ENCODE data around the gene MATN4. TPM values are rescaled to one million over a fixed set of nuclear protein-coding genes. Genes with fewer than 3 reads are reported as not detected.

MATN4 gene
- total and polyA plus RNA-seq, 2 of the 13 experiments (the other 11 are each of a cell fraction or from before 2014, with no cell fraction given) = not detected

- TF ChIP-seq ZBTB40 (IDR thresholded peaks at IDR 0.05) (no peak), ZBTB40 (CRISPR knock-in tag; IDR thresholded peaks at IDR 0.05) (peak; percentile 52; the same call in 1 of the 2 replicates), CREM (IDR thresholded peaks at IDR 0.05) (no peak; the same call in 1 of the 2 replicates), CREM (CRISPR knock-in tag; IDR thresholded peaks at IDR 0.05) (no peak), SOX6 (IDR thresholded peaks at IDR 0.05) (no peak), SOX6 (CRISPR knock-in tag; IDR thresholded peaks at IDR 0.05) (peak; percentile 40; the same call in 1 of the 2 replicates), ZNF670 (CRISPR knock-in tag; IDR thresholded peaks at IDR 0.05; ENCODE audit: borderline replicate concordance) (no peak), SMAD1 (CRISPR knock-in tag; IDR thresholded peaks at IDR 0.05; ENCODE audit: borderline replicate concordance, low read depth) (no peak), ATAD3A (CRISPR knock-in tag; IDR thresholded peaks at IDR 0.05) (no peak), ZNF253 (CRISPR knock-in tag; IDR thresholded peaks at IDR 0.05; ENCODE audit: borderline replicate concordance) (no peak), ZNF44 (CRISPR knock-in tag; IDR thresholded peaks at IDR 0.05) (no peak), RFX1 (IDR thresholded peaks at IDR 0.05) (no peak), ZNF644 (CRISPR knock-in tag; IDR thresholded peaks at IDR 0.05; ENCODE audit: low read depth) (no peak; the same call in 1 of the 2 replicates), ZNF746 (CRISPR knock-in tag; IDR thresholded peaks at IDR 0.05) (no peak; the same call in 1 of the 2 replicates), BCL3 (CRISPR knock-in tag; IDR thresholded peaks at IDR 0.05) (no peak), ZNF597 (CRISPR knock-in tag; IDR thresholded peaks at IDR 0.05) (no peak), ZNF205 (CRISPR knock-in tag; IDR thresholded peaks at IDR 0.05) (no peak; the same call in 1 of the 2 replicates), MYC (CRISPR knock-in tag; IDR thresholded peaks at IDR 0.05; ENCODE audit: borderline replicate concordance) (no peak), ZNF749 (CRISPR knock-in tag; IDR thresholded peaks at IDR 0.05; ENCODE audit: borderline replicate concordance) (no peak), HDAC6 (IDR thresholded peaks at IDR 0.05; ENCODE audit: low read depth, low read length) (0 out of 2 replicates have a peak, but pooled peaks have one; percentile 22)
Measured at GRCh38 chr20:45337367-45338120, 29.4 kb upstream of the MATN4 start (continued).
